ENCODE results near the gene NOTUM. TPM values are rescaled to one million over a fixed set of nuclear protein-coding genes. Genes with fewer than 3 reads are reported as not detected.

The NOTUM gene
- total RNA-seq, 1 experiment from 2014 or later, result not detected

- no peaks in the 10 kb centered on the region for H3K9me3 Mint-ChIP-seq (ENCODE audit: unreplicated experiment)
- no peak for DNase-seq (ENCODE audit: unreplicated experiment)
- ChIA-PET POLR2A (interaction anchor here (0.7 kb wide), 1 partner anchor 195 kb away, joined by 3 read pairs; no protein-coding TSS in a partner anchor), CTCF (no interaction called here)
- H3K27me3 Mint-ChIP-seq (ENCODE audit: insufficient read depth, unreplicated experiment), result no peaks in the 10 kb centered on the region
- H3K27ac Mint-ChIP-seq (ENCODE audit: low read depth, unreplicated experiment), result no peak overlapping the region
- TF ChIP-seq CTCF (IDR thresholded peaks at IDR 0.05; ENCODE audit: unreplicated experiment), result no peak
- peaks cover 7% of the 10 kb centered on the region for H3K36me3 Mint-ChIP-seq (ENCODE audit: insufficient read depth, unreplicated experiment)
- no TSS peak for BruUV-seq (replicated peaks)
- H3K4me3 Mint-ChIP-seq (ENCODE audit: unreplicated experiment), result no peak overlapping the region
- H3K4me1 Mint-ChIP-seq (ENCODE audit: insufficient read depth, unreplicated experiment), result peaks cover 15% of the 10 kb centered on the region
- intact Hi-C loops (cut with micrococcal nuclease), result no loop called here
These were observed 29.8 kb downstream of the NOTUM start for GRCh38 chr17:81931189-81931556.

GRCh38 chr17:81930142-81931125 is 30.6 kb downstream of the NOTUM start:
- no peak overlapping the region for H3K27ac Mint-ChIP-seq (ENCODE audit: low read depth, unreplicated experiment)
- peaks cover 7% of the 10 kb centered on the region for H3K36me3 Mint-ChIP-seq (ENCODE audit: insufficient read depth, unreplicated experiment)
- H3K9me3 Mint-ChIP-seq (ENCODE audit: unreplicated experiment), result no peaks in the 10 kb centered on the region
- intact Hi-C loops (cut with micrococcal nuclease), result no loop called here
- peaks cover 11% of the 10 kb centered on the region for H3K4me1 Mint-ChIP-seq (ENCODE audit: insufficient read depth, unreplicated experiment)
- no peak overlapping the region for H3K4me3 Mint-ChIP-seq (ENCODE audit: unreplicated experiment)
- TF ChIP-seq CTCF (IDR thresholded peaks at IDR 0.05; ENCODE audit: unreplicated experiment), result no peak
- CTCF ChIA-PET, result no interaction called here
- DNase-seq (ENCODE audit: unreplicated experiment), result no peak
- POLR2A ChIA-PET, result interaction anchor here (0.6 to 0.7 kb wide), 3 partner anchors 13 to 195 kb away, joined by 3 read pairs; no protein-coding TSS in a partner anchor
- no peaks in the 10 kb centered on the region for H3K27me3 Mint-ChIP-seq (ENCODE audit: insufficient read depth, unreplicated experiment)
- BruUV-seq (replicated peaks), result no TSS peak

GRCh38 chr17:81929253-81930141 is 31.5 kb downstream of the NOTUM start:
- POLR2A ChIA-PET, result interaction anchor here (0.6 kb wide), 2 partner anchors 12 to 190 kb away, joined by 3 read pairs; no protein-coding TSS in a partner anchor
- H3K27me3 Mint-ChIP-seq (ENCODE audit: insufficient read depth, unreplicated experiment), result no peaks in the 10 kb centered on the region
- intact Hi-C loops (cut with micrococcal nuclease), result no loop called here
- H3K4me1 Mint-ChIP-seq (ENCODE audit: insufficient read depth, unreplicated experiment), result peaks cover 11% of the 10 kb centered on the region
- BruUV-seq (replicated peaks), result no TSS peak
- H3K27ac Mint-ChIP-seq (ENCODE audit: low read depth, unreplicated experiment), result no peak overlapping the region
- no peak for TF ChIP-seq CTCF (IDR thresholded peaks at IDR 0.05; ENCODE audit: unreplicated experiment)
- H3K4me3 Mint-ChIP-seq (ENCODE audit: unreplicated experiment), result peak overlapping the region; percentile 66
- no peak for DNase-seq (ENCODE audit: unreplicated experiment)
- H3K9me3 Mint-ChIP-seq (ENCODE audit: unreplicated experiment), result no peaks in the 10 kb centered on the region
- CTCF ChIA-PET, result interaction anchor here (1.3 kb wide), 1 partner anchor 25 kb away, joined by 5 read pairs; no protein-coding TSS in a partner anchor
- H3K36me3 Mint-ChIP-seq (ENCODE audit: insufficient read depth, unreplicated experiment), result peaks cover 7% of the 10 kb centered on the region

Data from MCF 10A (cell line).